A673 (cell line): ENCODE data around the gene SMARCD2. TPM values are rescaled to one million over a fixed set of nuclear protein-coding genes. Genes with fewer than 3 reads are reported as not detected.

Source experiments
- BruUV-seq: library from RNA; stranded (reverse); fragments of 400-500 nt; replicated peaks from 2 replicates; lab custom pipeline; 2021; lab: Mats Ljungman, UMichigan
- CTCF ChIA-PET: fragments of 300-600 bp; sonication (Branson Sonifier 250); formaldehyde crosslinking; loops from one replicate; lab custom pipeline; 2022; ENCODE audit warnings: antibody characterized with exemption; lab: Charles Lee
- POLR2A ChIA-PET: fragments of 300-600 bp; sonication (Branson Sonifier 250); formaldehyde crosslinking; loops from one replicate; lab custom pipeline; 2022; ENCODE audit warnings: antibody characterized with exemption; ENCODE audit not compliant: low non-redundant PET; lab: Charles Lee
- DNase-seq: peaks from one replicate; pipeline ENCODE4 v3.0.0-alpha.2; 2015; ENCODE audit warnings: low spot score
- H3K27ac ChIP-seq: fragments of 200-600 bp; sonication (generic); 2 replicates; pipeline ENCODE4 v1.5.1; 2016; ENCODE audit warnings: mixed run types, low read depth, mild to moderate bottlenecking, mixed read lengths, antibody characterized with exemption, low read length; ENCODE audit not compliant: poor library complexity, severe bottlenecking
- H3K27me3 ChIP-seq: fragments of 200-600 bp; sonication (generic); replicated peaks from 2 replicates; pipeline ENCODE4 v1.6.1; 2017; ENCODE audit warnings: mixed run types, low read depth, mild to moderate bottlenecking, mixed read lengths, antibody characterized with exemption, low read length; ENCODE audit not compliant: insufficient read depth, poor library complexity
- H3K36me3 ChIP-seq: fragments of 200-600 bp; sonication (generic); 2 replicates; pipeline ENCODE4 v1.6.1; 2016; ENCODE audit warnings: mixed run types, mild to moderate bottlenecking, mixed read lengths, antibody characterized with exemption, low read length; ENCODE audit not compliant: insufficient read depth, poor library complexity, severe bottlenecking
- H3K4me1 ChIP-seq: fragments of 200-600 bp; sonication (generic); 2 replicates; pipeline ENCODE4 v1.6.1; 2017; ENCODE audit warnings: mixed run types, mild to moderate bottlenecking, mixed read lengths, antibody characterized with exemption, low read length; ENCODE audit not compliant: insufficient read depth, poor library complexity, severe bottlenecking
- H3K4me3 ChIP-seq: fragments of 200-600 bp; sonication (generic); 2 replicates; pipeline ENCODE4 v1.5.1; 2016; ENCODE audit warnings: low read depth, mixed run types, mild to moderate bottlenecking, mixed read lengths, low read length; ENCODE audit not compliant: poor library complexity, severe bottlenecking
- H3K9me3 ChIP-seq: fragments of 200-600 bp; sonication (generic); 2 replicates; pipeline ENCODE4 v1.6.1; 2016; ENCODE audit warnings: mixed run types, low read depth, mild to moderate bottlenecking, mixed read lengths, antibody characterized with exemption, low read length; ENCODE audit not compliant: poor library complexity, severe bottlenecking
- CTCF ChIP-seq: fragments of 300-800, 200-600 bp; sonication (generic); conservative IDR thresholded peaks from 2 replicates; pipeline ENCODE4 v1.5.1; 2017; ENCODE audit warnings: low read depth, mild to moderate bottlenecking, antibody characterized with exemption, low read length, moderate library complexity, mixed read lengths
- EZH2 ChIP-seq: fragments of 200-600 bp; sonication (generic); IDR thresholded peaks from 2 replicates; pipeline ENCODE4 v1.6.1; 2017; ENCODE audit warnings: borderline replicate concordance, low read depth, mild to moderate bottlenecking, mixed read lengths, antibody characterized with exemption, low read length; ENCODE audit not compliant: poor library complexity, severe bottlenecking
- intact Hi-C: fragments of 100-400 bp; cut with micrococcal nuclease; formaldehyde crosslinking; loops from one replicate; pipeline ENCODE4 v1.10.0; 2022; ENCODE audit not compliant: unreplicated experiment
- total RNA-seq: library from RNA; stranded (reverse); gene quantifications from 2 replicates; pipeline ENCODE4 v1.2.3, GENCODE V29; 2021

The SMARCD2 gene
- total RNA-seq, 1 experiment from 2014 or later, result 71.9 TPM

- Histone ChIP-seq H3K27ac (peak within 1 kb of the TSS; percentile 98), H3K4me1 (peaks cover 12% of the 10 kb centered on the region), H3K36me3 (peaks cover 72% of the 10 kb centered on the region), H3K27me3 (no peaks in the 10 kb centered on the region), H3K9me3 (no peaks in the 10 kb centered on the region), H3K4me3 (peak within 1 kb of the TSS; percentile 85)
- POLR2A ChIA-PET, result interaction anchor here (0.6 kb wide), 2 partner anchors 9 to 15 kb away, joined by 3 to 4 read pairs; no protein-coding TSS in a partner anchor
- CTCF ChIA-PET, result interaction anchor here (0.6 kb wide), 2 partner anchors 16 to 54 kb away, joined by 3 to 5 read pairs; partner anchors contain the start of gene CCDC47
- intact Hi-C loops, result loop anchor here (1.0 kb wide), 2 partner anchors 15 to 54 kb away; partner anchors contain the start of genes CCDC47 and SMARCD2
- no TSS peak for BruUV-seq
- TF ChIP-seq EZH2, result no peak
- TF ChIP-seq CTCF, result peak; percentile 68
- peak; percentile 97 for DNase-seq
Observed at GRCh38 chr17:63827002-63827800, 15.3 kb downstream of the SMARCD2 start, which contains the start of the genes FTSJ3 and PSMC5. FTSJ3 (minus strand) TSS chr17:63827663; CDS start chr17:63826902, 761 bp downstream. PSMC5 (plus strand) TSS chr17:63827431; CDS start chr17:63827491, 60 bp downstream.

- peaks cover 12% of the 10 kb centered on the region for H3K4me1 ChIP-seq
- H3K36me3 ChIP-seq, result peaks cover 72% of the 10 kb centered on the region
- BruUV-seq, result TSS peak; percentile 67
- H3K27ac ChIP-seq, result peak overlapping the region; percentile 98
- no peak for TF ChIP-seq EZH2
- no peak for TF ChIP-seq CTCF
- no peaks in the 10 kb centered on the region for H3K27me3 ChIP-seq
- H3K9me3 ChIP-seq, result no peaks in the 10 kb centered on the region
- POLR2A ChIA-PET, result no interaction called here
- H3K4me3 ChIP-seq, result peak overlapping the region; percentile 85
- CTCF ChIA-PET, result no interaction called here
- no peak for DNase-seq
- intact Hi-C loops, result loop anchor here (1.0 kb wide), 2 partner anchors 16 to 53 kb away; partner anchors contain the start of genes CCDC47 and SMARCD2
Observed at GRCh38 chr17:63826468-63827001, 15.9 kb downstream of the SMARCD2 start.

GRCh38 chr17:63824362-63824761, 18.1 kb downstream of the SMARCD2 start:
- H3K4me1 ChIP-seq, result peaks cover 12% of the 10 kb centered on the region
- no peaks in the 10 kb centered on the region for H3K9me3 ChIP-seq
- CTCF ChIA-PET, result no interaction called here
- POLR2A ChIA-PET, result no interaction called here
- intact Hi-C loops, result no loop called here
- H3K27me3 ChIP-seq, result no peaks in the 10 kb centered on the region
- TF ChIP-seq CTCF (no peak), EZH2 (no peak)
- H3K36me3 ChIP-seq, result peaks cover 71% of the 10 kb centered on the region
- no peak overlapping the region for H3K4me3 ChIP-seq
- no peak for DNase-seq
- H3K27ac ChIP-seq, result no peak overlapping the region
- BruUV-seq, result no TSS peak
